T-helper 2 cell (primary cell): Measurements from ENCODE around the gene UBL4A.

Experiments used
- DNase-seq, 5 experiments: peaks; one replicate each; pipeline versions ENCODE4 v3.0.0 to v3.0.0-alpha.2; 2012 to 2022
- total RNA-seq, 2 donors: gene quantifications; one replicate each; lab custom pipeline; 2026; lab: John Stamatoyannopoulos, UW

The UBL4A gene
- total RNA-seq: 9.0 to 19.5 reads per million in 2 donors

DNA sequence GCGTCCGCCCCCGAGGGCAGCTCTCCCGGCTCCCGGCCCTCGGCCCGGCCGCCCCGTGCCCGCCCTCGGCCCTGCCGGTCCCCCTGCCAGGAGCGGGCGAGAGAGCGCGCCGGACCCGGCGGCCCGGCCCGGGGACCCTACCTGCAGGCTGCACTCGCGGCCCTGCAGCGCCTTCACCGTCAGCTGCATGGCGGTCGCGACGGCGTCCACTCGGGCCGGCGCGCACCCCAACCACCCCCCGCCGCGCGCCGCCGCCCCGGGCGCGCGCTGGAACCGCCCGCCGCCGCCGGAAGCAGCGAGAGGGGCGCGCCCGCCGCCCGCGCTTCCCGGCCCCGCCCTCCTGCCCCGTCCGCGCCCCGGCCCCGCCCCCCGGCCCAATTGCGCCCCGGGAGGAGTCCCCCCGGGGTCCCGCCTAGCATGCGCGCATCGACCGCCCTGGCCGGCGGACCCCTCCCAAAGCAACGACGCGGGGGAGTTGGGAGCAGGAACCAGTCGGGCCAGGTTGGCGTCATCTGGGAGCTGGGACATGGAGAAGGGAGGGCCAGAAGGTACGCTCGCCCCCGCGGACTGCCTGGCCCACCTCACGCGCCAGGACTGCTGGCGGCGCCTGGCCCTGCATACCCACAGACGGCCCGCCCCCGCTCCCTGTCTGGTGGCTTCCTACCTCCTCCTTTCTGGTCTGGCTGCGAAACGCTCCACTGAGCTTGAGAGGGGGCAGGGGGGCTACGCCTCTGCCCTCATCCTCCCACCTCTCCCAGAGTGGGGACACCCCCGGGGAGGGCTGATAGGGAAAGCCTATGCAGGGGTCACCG is at the start of gene UBL4A:
Gene UBL4A (minus strand): TSS at position 220 of the 812 bp plus-strand sequence. CDS start 31 bp downstream, at position 189.
- DNase-seq: peak; percentile 31 to 71 (median 43)

DNA sequence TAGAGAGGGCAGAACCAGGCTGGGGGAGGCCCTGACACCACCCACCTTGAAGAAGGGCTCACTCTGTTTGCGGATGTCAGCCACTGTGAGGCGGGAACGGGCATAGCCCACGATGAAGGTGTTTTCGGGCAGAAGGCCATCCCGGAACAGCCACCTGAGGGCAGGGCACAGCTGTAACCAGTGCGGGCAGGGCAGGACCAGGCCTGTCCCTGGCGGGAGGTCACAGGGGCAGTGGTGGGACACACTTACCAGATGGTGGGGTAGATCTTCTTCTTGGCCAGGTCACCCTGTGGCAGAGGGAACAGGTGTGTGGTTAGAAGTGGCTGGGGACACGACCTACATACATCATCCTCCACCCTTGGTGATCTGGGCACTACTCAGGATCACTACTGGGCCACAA is 49.5 kb upstream of the UBL4A start:
- DNase-seq: no peak

DNA sequence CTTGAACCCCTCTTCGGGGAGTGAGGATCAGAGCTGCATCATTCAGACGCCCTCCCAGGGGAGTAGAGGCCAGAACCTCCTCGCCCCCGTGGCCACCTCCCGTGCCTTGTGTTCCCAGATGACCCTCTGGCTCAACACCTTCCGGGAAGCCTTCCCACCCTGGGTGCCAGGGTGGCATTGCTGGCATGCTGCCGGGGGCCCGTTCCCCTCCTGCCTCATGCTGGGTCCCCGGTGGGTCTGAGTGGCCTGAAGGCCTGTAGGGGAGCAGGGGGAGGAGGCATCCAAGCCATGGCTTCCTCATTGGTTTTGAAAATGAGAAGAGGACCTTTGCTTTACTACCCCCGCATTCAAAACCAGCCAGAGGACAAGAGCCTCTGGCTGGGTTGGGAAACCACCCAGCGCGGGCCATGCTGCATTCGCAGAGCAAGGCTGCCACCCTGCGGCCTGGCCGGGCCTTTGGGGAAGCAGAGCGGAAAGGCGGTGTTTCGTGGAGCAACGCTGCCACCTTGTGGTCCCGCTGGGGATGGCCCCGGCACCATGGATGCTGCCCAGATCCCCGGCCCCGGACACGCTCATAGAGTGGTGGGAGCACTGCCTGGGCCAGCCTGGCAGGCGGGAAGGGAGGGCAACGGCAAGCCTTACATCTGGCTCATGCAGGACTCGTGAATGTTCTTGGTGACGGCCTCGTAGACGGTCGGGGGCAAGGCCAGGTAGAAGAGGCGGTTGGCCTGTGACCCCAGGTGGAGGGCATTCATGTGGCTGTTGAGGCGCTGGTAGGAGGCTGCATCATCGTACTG is 48.3 kb upstream of the UBL4A start:
- peak; percentile 73 to 84 (median 81) for DNase-seq

DNA sequence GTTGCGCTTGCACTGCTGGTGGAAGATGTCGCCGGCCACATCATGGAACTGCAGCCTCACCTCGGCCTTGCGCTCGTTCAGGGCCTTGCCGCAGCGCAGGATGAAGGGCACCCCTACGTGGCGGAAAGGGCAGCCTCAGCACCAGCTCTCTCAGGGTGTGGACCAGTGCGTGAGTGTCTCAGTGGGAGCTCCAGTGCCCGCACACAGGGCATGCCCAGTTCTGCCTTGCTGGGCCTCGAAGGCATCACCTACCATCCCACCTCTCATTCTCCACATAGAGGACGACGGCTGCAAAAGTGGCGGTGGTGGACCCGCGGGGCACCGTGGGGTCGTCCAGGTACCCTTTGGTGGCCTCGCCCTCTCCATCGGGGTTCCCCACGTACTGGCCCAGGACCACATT is 46.3 kb upstream of the UBL4A start:
- no peak for DNase-seq

DNA sequence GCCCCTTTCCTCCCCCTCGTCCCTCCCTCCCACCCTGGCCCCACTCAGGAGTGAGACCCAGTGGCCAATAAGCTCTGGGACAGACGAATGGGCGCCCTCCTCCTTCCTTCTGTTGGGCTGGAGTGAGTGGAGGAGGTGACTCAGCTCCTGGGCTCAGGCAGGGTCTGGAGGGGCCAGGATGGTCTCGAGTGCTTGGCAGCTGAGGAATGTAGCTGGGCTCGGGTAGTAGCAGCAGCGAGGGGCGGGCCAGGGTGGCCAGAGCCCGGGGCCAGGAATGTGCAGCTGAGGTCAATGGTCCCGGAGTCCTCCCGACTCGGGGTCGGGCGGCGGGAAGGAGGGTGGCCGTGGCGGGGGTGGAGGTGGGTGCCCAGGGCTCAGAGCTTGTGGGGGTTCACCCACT is 45.2 kb upstream of the UBL4A start:
- no peak for DNase-seq

DNA sequence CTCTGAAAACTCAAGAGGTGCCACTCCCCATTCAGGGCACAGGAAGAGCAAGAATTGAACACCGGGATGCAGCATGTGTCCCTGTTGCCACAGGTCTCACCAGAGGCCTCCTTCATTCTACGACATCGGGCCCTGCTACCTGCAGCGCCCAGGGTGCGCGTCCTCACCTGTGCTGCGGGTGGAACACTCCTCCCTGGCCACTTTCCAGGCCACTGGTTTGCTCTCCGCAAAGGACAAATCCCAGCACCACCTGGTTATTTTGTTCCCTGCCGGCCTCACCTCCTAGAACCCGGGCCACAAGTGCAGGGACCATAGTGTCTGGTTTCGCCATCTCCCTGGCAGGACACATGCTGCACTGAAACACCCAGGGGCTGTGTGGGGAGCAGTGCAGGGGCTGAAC is 43.9 kb upstream of the UBL4A start:
- DNase-seq: no peak

DNA sequence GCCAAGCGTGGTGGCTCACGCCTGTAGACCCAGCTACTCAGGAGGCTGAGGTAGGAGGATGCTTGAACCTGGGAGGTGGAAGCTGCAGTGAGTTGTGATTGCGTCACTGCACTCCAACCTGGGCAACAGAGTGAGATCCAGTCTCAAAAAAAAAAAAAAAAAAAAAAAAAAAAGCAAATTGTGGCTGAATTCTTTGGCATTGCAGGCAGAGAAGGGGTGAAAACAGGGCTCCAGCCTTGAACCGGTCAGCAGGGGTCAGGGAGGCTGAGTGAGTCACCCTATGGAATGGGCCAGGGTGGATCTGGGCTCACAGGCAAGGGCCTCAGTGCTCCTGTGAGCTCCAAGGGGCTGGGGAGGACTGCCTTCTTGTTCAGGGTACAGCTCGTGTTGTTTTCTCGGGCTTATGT is 42.8 kb upstream of the UBL4A start:
- no peak for DNase-seq

DNA sequence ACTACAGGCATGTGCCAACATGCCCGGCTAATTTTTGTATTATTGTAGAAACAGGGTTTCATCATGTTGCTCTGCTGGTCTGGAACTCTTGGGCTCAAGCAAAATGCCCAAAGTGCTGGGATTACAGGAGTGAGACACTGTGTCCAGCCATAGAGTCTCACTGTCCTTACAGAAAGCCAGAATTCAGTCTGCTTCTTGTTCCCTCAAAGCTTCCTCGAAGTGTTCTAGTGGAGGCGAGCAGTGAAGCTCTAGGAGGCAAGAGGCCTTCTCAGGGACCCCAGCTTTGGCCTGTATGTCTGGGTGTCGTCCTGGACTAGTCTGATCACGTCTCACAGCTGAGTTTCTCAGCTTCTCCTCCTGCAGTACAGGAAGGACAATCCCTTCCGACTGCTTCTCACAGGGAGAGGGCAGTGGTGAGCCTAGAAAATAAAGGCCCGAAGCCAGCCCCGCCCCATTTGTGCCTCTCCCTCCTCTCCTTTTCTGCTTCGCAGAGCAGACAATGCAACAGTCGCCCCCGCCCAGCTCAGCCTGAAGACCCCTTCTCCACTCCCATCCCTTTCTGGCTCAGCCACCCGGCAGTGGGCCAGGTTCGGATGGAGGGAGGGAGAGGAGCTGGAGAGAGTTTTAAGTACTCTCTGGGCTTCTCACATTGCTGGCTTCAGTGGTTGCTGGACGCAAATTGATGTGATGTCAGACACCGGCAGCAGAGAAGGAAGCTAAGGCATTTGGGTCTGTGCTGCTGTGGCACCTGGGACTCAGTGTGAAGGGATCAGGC is 40.7 kb upstream of the UBL4A start:
- peak in 3 of 5 experiments; percentile 41 to 73 (median 44) for DNase-seq

DNA sequence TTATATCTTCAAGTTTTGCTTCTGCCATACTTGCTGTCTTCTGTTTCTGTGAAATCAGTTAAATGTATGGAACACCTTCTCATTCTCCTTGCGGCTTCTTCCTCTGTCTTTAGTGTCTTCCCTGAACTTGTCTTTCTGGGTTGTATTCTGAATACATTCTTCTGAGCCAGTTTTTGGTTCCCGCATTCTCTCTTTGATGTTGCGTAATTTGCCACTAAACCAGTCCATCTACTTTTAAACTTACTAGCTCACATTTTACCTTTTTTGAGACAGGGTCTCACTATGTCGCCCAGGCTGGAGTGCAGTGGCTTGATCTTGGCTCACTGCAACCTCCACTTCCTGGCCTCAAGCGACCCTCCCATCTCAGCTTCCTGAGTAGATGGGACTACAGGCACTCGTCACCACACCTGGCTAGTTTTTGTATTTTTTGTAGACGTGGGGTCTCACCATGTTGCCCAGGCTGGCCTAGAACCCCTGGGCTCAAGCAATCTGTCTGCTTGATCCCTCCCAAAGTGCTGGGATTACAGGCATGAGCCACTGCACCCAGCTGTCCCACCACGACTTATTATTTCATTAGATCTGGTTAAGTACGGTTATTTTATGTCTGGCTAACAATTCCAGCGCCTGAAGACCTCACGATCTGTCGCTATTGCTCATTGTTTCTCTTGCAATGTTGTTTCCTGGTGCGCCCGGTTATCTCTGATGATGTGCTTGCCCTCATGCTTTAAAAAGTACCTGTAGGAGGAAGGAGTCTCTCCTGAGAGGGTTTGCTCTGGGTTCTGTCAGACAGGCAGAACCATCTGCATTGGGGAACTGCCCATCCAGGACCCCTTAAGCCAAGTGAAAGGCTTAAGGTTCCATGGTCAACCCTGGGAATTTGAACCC is 39.4 kb upstream of the UBL4A start:
- no peak for DNase-seq

DNA sequence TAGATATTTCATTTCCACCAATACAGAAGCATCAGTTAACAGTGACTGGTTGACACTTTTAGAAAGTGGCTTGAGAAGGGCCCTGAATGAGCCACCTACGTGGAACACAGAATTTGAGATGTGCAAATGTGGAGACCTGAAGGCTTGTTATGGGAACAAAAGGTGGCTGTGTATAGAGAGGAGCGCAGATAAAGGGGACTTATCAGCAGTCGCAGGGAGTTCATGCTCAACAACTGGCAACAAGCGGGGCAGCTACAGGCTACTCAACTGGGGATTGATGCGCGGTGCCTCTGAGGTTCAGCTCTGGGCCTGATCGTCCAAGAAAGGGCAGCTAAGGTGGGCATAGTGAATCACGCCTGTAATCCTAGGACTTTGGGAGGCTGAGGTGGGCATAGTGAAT is 33.0 kb upstream of the UBL4A start:
- DNase-seq: no peak

DNA sequence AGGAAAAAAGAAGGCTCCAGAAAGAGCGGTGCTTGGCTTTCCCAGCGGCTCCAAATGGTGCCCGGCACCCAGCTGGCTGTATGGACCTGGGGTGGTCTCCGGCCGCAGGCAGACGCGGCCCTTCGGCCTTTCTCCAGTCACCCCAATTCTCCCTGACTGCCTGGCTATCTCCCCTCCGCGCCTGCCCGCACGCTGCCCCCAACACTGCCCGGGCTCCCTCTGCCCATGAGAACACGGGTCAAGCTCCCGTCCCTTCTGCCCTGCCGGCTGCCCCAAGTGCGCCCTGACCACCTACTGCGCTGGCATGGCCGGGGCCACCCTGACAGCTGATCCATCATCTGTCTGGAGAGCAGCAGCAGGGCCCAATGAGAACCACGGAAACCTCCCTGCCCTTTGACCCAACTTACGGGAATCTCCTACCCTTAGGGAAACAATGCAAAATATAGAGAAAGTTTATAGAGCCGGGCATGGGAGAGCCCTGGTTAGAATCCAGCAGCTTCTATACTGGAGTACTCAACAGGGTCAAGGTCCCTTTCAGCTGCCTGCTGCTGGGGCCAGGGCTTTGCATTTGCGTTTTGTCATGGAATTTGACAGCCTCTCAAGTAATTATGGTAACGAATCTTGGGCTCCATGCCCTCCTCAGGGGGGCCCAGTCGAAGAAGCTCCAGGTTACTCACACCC is 30.8 kb upstream of the UBL4A start:
- no peak for DNase-seq

DNA sequence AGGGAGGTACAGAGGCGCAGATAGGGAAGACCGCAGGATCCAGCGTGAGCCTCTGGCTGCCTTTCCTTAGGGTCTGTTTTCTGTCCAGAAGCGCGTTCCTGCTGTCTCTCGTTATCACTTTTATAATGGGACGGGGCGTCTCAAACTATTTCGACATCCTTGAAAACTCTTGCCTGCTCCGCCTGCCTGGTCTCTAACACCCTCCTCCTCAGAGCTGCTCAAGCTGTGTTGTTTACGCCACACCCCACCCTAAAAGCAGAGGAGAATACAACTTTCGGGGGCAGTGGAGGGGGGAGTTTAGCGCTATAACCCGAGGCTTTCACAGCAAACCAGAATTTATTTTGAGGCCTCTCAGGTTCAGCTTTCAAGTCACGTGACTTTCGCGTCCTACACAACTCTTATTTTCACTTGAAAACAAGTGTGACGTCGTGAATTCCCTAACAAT is 30.3 kb upstream of the UBL4A start:
- peak in 1 of 5 experiments; percentile 48 for DNase-seq

DNA sequence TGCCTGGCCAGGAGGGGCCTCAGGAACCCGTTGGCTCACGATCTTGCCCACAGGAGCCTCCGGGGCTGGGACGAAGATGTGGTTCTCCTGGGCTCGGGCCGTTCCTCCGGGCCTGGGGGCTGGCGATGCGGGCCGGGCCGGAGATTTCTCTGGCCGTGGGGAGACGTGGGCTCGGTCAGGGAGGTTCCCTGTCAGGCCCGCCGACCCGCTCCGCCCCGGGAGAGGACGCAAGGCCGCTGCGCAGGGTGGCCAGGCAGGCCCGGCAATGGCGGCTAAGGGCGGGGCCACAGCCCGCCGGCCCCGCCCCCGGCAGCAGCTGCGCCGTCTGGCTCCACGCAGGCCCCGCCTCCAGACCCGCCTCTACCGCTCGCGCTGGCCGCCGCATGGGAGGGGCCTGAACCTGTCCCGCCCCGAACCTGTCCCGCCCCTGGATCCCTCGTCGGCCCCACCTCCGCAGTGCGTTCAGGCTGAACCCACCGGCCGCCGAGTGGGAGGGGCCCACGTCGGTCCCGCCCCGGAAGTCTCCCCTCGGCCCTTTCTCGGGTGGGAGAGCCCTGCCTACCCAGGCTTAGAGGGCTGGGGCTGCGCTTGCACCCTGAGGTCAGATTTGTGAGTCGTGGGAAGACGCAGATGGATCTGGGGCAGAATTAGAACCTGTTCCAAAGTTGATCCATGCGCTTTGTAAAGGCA is 29.7 kb upstream of the UBL4A start, which contains the start of gene FAM3A:
Gene FAM3A (minus strand): TSS at position 267 of the 690 bp plus-strand sequence. CDS start 460 bp downstream, outside the sequence.
- peak; percentile 84 to 88 (median 88) for DNase-seq

DNA sequence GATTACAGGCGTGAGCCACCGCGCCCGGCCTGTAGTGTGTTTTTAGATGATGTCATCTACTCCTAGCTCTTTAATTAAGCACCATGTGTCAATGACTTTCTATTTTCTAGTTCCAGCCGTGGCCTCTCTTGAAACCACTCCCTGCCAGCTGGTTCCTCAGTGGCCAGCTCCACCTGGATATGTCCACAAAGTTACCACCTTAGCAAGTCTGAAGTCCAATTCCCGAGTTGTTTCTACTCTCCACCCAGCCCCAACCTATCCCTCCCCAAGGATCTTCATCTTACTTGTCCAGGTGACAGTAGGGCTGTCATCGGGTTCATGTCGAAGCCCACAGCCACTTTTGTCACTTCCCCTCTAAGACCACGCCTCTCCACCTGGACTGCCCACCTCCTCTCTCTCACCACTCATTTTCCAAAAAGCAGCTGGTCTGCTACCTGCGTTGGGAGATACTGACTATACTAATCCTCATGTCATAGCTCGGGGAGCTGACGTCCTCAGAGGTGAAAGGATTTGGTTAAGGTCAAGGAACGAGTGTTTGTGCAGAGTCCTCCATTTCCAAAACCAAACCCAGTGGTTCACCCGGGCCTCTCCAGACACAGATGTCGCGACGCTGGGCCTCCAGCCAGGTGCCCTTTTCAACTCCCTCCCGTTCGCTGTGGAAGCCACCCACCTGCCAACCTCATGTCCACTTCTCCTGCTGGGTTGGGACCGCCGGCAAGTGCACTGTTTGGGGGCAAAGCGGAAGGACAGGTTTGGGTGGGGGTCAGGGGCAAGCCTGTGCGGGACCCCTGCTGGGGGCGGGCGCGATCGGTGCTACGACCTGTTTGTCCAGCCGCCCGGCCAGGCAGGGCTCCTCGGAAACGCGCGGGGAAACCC is 28.9 kb upstream of the UBL4A start:
- peak in 1 of 5 experiments; percentile 56 for DNase-seq

DNA sequence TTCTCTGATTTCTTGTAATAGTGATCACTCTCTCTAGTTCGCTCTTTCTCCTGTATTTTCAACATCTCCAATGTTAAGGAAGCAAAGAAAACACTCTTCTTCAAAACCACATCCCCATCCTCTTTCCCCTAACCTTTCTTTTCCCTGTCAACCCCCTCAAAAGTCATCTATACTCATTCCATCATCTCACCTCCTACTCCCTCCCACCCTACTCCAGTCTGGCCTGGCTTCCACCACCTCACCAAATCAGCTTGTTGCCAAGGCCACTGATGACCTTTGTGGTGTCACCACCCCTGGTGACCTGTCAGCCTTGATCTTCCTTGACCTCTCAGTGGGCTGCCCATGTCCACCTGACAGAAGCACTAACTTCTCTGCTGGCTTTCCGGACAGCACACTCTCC is 27.3 kb upstream of the UBL4A start:
- no peak for DNase-seq

DNA sequence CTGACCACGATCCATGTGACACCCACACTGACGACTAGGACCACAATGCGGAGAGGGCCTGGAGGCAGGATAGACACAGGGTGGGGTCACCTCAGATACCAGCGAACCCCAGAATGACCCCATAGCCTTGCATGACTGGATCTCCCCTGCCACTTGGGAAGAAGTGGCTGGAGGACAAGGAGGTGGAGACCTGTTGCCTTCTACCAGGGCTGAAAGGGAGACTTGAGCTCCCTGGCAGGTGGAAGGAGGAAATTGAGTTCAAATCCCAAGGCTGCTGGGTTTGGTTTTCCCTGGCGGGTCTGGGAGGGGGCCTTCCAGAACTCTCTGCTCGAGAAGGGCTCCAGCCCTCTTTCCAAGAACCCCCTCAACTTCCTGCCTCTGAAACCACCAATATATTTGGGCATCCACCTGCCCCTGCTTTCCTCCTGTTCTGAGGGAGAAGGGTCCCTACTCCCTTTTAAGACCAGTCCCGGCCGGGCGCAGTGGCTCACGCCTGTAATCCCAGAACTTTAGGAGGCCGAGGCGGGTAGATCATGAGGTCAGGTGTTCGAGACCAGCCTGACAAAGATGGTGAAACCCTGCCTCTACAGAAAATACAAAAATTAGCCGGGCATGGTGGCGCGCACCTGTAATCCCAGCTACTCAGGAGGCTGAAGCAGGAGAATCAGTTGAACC is 26.6 kb upstream of the UBL4A start:
- no peak for DNase-seq

DNA sequence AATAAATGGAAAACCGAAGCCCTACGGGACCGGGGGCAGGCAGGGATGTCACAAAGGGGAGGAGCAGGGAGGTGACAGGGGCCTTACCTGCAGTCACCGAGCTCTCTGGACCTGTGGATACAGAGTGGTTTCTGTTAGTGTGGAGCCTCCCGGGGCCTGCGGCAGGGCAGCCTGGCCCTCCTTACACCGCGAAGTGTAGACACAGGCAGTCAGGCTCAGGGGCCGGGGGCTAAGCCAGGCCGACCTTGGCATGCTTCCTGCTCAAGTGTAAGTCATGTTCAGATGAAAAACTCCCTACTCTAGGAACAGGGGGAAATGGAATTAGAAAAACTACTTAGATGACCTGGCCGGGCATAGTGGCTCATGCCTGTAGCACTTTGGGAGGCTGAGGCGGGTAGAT is 25.3 kb upstream of the UBL4A start:
- DNase-seq: no peak

DNA sequence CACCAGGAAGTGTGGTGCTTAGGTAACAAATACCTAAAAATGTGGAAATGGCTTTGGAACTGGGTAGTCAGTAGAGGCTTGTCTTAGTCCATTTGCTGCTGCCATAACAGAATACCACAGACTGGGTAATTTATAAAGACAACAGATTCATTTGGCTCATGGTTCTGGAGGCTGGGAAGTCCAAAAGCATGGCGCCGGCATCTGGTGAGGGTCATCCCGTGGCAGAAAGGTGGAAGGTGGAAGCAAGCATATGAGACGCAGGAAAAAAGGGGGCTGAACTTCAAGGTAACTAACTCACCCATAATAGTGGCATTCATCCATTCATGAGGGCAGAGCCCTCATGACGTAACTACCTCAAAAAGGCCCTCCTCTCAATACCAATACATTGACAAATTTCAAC is 23.0 kb upstream of the UBL4A start:
- DNase-seq: no peak

DNA sequence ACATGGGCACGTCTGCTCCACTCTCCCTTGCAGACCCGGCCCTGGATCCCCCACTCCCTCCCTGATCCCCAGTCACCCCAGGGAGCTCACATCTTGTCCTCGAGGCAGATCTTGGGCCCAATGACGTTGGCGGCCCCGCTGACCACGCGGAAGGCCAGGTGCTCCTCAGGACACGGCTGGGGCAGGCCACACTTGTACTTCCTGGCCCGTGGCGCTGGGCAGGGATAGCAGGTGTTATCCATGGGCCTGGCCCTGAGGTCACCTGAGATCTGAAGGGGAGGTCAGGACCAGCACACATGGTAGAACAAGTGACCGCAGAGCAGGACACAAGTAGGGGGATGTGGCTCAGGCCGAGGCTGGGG is 21.9 kb upstream of the UBL4A start:
- DNase-seq: no peak
